Immature natural killer cell (primary cell): ENCODE measurements around the gene C19orf38. TPM values are rescaled to one million over a fixed set of nuclear protein-coding genes. Genes with fewer than 3 reads are reported as not detected.
"Not testable (repeated sequence)": the region's sequence is repeated elsewhere in the genome, so short reads cannot be mapped to it uniquely, and the experiment has no call there.

Experiments used
- DNase-seq, 3 donors: peaks; one replicate each; pipeline ENCODE4 v3.0.0; 2022; ENCODE audit warnings: mixed read lengths in 1 of 3
- H3K27ac Mint-ChIP-seq, 6 donors: one replicate each; pipeline ENCODE4 v1.8.0; 2020; ENCODE audit warnings: mixed read lengths in 6 of 6, mild to moderate bottlenecking in 5 of 6, inconsistent platforms in 4 of 6, moderate library complexity in 3 of 6
- H3K27me3 Mint-ChIP-seq, 3 donors: one replicate each; pipeline ENCODE4 v1.8.0; 2020 to 2021; ENCODE audit warnings: low read depth in 3 of 3, mild to moderate bottlenecking in 3 of 3, mixed read lengths in 3 of 3, moderate library complexity in 3 of 3, inconsistent platforms in 1 of 3
- H3K36me3 Mint-ChIP-seq, 3 donors: one replicate each; pipeline ENCODE4 v1.8.0; 2020; ENCODE audit warnings: mixed read lengths in 3 of 3, inconsistent platforms in 2 of 3, mild to moderate bottlenecking in 2 of 3
- H3K4me1 Mint-ChIP-seq, 2 donors: one replicate each; pipeline ENCODE4 v1.8.0; 2020; ENCODE audit warnings: inconsistent platforms in 2 of 2, mild to moderate bottlenecking in 2 of 2, mixed read lengths in 2 of 2, moderate library complexity in 1 of 2
- H3K4me3 Mint-ChIP-seq, 5 donors: one replicate each; pipeline ENCODE4 v1.8.0; 2020; ENCODE audit warnings: mild to moderate bottlenecking in 5 of 5, mixed read lengths in 5 of 5, inconsistent platforms in 3 of 5, moderate library complexity in 3 of 5
- H3K9me3 Mint-ChIP-seq, 6 donors: one replicate each; pipeline ENCODE4 v1.8.0; 2020; ENCODE audit warnings: mild to moderate bottlenecking in 6 of 6, mixed read lengths in 6 of 6, inconsistent platforms in 4 of 6, moderate library complexity in 3 of 6
- polyA plus RNA-seq, 3 donors: library from polyadenylated mRNA; unstranded; fragments of 300-500 nt; fragmentation: Illumina TruSeq; gene quantifications; one replicate each; pipeline ENCODE4 v1.2.3, GENCODE V29; 2021

Gene C19orf38
- polyA plus RNA-seq, 3 donors from 2014 or later: 1.2 to 5.6 (median 3.3) TPM

- peaks cover 4 to 15% (median 14%) of the 10 kb centered on the region in 3 donors for H3K27me3 Mint-ChIP-seq
- H3K9me3 Mint-ChIP-seq: no peaks in the 10 kb centered on the region
- peaks cover 4 to 11% (median 8%) of the 10 kb centered on the region in 3 donors for H3K36me3 Mint-ChIP-seq
- peak overlapping the region in 2 of 6 donors; percentile 5 to 73 for H3K27ac Mint-ChIP-seq
- no peak for DNase-seq
- H3K4me3 Mint-ChIP-seq: no peak overlapping the region
- H3K4me1 Mint-ChIP-seq: no peaks in the 10 kb centered on the region
These were observed 18.2 kb upstream of the C19orf38 start for GRCh38 chr19:10829967-10830366.

- H3K9me3 Mint-ChIP-seq: no peaks in the 10 kb centered on the region
- H3K4me1 Mint-ChIP-seq: peaks cover under 1 to 2% of the 10 kb centered on the region in 2 donors
- H3K36me3 Mint-ChIP-seq: peaks cover 4 to 12% (median 6%) of the 10 kb centered on the region in 3 donors
- DNase-seq: no peak
- no peak overlapping the region for H3K4me3 Mint-ChIP-seq
- H3K27me3 Mint-ChIP-seq: peaks cover 5 to 15% (median 14%) of the 10 kb centered on the region in 3 donors
- peak overlapping the region in 3 of 6 donors; percentile 5 to 34 (median 11) for H3K27ac Mint-ChIP-seq
These were observed 17.8 kb upstream of the C19orf38 start for GRCh38 chr19:10830370-10830769.

DNA sequence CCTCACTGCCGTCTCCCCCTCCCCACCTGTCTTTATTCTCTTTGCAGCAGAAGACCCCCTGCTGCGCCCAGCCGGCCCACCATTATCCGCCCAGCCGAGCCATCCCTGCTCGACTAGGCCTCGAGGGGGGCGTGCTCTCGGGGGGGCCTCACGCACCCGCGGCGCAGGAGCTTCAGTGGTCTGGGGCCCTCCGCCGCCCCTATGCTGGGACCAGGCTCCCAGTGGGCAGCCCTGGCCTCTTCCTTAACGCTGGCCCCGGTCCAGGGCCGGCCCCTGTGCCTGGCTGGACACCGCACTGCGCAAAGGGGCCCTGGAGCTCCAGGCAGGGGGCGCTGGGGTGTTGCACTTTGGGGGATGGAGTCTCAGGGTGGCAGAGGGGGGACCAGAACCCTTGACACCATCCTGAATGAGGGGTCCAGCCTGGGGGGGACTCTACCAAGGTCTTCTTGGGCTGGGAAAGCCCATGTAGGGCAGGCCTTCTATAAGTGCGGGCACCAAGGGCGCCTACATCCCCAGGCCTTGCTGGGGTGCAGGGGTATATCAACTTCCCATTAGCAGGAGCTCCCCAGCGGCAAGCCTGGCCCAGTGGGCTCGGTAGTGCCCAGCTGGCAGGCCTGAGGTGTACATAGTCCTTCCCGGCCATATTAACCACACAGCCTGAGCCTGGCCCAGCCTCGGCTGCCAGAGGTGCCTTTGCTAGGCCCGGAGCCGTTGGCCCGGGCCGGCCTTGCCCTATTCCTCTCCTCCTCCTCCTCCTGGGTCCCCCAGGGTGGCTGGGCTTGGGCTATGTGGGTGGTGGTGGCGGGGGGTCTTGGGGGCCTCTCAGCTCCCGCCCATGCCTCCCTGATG lies 17.1 kb upstream of the C19orf38 start:
- Mint-ChIP-seq H3K27me3 (peaks cover 11 to 21% (median 19%) of the 10 kb centered on the region in 3 donors), H3K4me1 (peaks cover 4 to 9% of the 10 kb centered on the region in 2 donors), H3K4me3 (no peak overlapping the region), H3K36me3 (peaks cover 4 to 11% (median 4%) of the 10 kb centered on the region in 3 donors), H3K27ac (no peak overlapping the region), H3K9me3 (no peaks in the 10 kb centered on the region)
- no peak for DNase-seq

GRCh38 chr19:10831987-10832938 lies 16.0 kb upstream of the C19orf38 start:
- Mint-ChIP-seq H3K4me1 (peaks cover 13 to 19% of the 10 kb centered on the region in 2 donors), H3K36me3 (peaks cover under 1 to 6% (median 4%) of the 10 kb centered on the region in 3 donors), H3K4me3 (no peak overlapping the region), H3K27me3 (peaks cover 15 to 30% (median 30%) of the 10 kb centered on the region in 3 donors), H3K27ac (peak overlapping the region in 2 of 6 donors; percentile 16 to 79), H3K9me3 (no peaks in the 10 kb centered on the region)
- DNase-seq: no peak

DNA sequence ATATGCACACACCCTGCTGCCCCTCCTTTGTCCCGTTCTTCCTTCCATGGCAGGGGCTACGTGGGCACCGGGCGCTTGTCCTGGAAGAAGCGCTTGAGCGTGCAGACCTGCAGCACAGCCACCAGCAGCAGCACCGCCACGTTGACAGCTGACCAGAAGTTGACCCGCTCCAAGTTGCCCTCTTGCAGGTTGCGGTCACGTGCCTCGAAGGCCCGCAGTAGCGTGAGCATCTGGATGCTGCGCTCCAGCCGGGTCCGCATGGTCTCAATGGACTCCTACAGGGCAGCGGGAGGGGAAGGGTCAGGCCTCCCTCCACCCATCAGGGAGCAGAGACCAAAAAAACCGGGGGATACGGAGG lies 15.3 kb upstream of the C19orf38 start:
- H3K4me3 Mint-ChIP-seq: no peak overlapping the region
- no peak for DNase-seq
- peaks cover 13 to 19% of the 10 kb centered on the region in 2 donors for H3K4me1 Mint-ChIP-seq
- H3K9me3 Mint-ChIP-seq: no peaks in the 10 kb centered on the region
- peaks cover 0 to 4% (median 3%) of the 10 kb centered on the region in 3 donors for H3K36me3 Mint-ChIP-seq
- H3K27me3 Mint-ChIP-seq: peaks cover 15 to 33% (median 30%) of the 10 kb centered on the region in 3 donors
- H3K27ac Mint-ChIP-seq: peak overlapping the region in 4 of 6 donors; percentile 36 to 69 (median 51)

- Mint-ChIP-seq H3K27ac (peak overlapping the region; percentile 98 to 100 (median 100)), H3K4me1 (peaks cover 13 to 19% of the 10 kb centered on the region in 2 donors), H3K9me3 (no peaks in the 10 kb centered on the region), H3K27me3 (peaks cover 14 to 33% (median 28%) of the 10 kb centered on the region in 3 donors), H3K4me3 (peak overlapping the region; percentile 95 to 99 (median 97)), H3K36me3 (peaks cover 0 to 4% (median 3%) of the 10 kb centered on the region in 3 donors)
- DNase-seq: peak in 1 of 3 donors; percentile 17
These were observed 13.0 kb upstream of the C19orf38 start for GRCh38 chr19:10835089-10835753.

- Mint-ChIP-seq H3K4me3 (peak within 1 kb of the TSS; percentile 95 to 99 (median 97)), H3K36me3 (peaks cover 0 to 4% (median 3%) of the 10 kb centered on the region in 3 donors), H3K9me3 (no peaks in the 10 kb centered on the region), H3K27me3 (peaks cover 14 to 33% (median 28%) of the 10 kb centered on the region in 3 donors), H3K27ac (peak within 1 kb of the TSS; percentile 98 to 100 (median 100)), H3K4me1 (peaks cover 13 to 19% of the 10 kb centered on the region in 2 donors)
- DNase-seq: peak; percentile 95 to 96 (median 96)
These were observed 12.3 kb upstream of the C19orf38 start, which contains the start of gene TMED1 for GRCh38 chr19:10835754-10836478. TMED1 (minus strand) TSS chr19:10836212; CDS start chr19:10836191, 21 bp downstream.

DNA sequence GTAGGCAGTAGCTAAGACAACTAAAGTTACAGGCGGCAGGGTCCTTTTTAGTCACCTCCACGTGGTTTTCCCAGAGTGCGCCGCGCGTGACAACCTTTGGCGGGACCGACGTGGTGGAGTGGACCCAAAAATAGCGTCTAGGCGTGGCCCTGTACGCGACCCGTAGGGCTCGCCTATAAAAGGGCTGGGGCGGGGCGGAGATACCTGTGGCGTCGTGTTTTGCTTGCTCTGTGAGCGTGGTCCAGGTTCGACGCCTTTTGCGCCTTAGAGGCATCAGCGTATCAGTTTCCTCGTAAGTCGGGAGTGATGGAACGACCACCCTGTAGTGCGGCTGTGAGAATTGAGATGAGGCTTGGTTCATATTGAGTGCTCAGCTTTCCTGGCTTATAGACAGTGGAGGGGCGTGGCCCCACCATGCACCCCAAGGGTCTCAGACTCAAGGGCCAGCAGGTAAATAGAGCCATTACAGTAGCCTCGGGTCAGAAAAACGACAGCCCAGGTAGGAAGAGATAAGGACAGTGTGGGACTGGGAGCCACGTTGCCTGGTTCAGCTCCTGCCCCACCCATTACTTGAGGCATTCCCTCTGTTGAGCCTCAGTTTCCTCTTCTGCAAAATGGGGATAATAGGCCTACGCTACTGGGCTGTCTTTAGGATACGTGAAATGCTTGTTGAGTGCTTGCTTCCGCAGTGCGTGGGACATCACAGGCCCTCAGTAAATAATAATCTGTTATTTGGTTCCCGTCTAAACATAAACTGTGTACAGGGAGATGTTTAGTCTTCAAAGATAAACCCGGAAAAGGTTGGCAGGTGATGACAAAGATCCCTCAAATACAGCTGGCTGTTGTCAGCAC lies 11.5 kb upstream of the C19orf38 start:
- Mint-ChIP-seq H3K4me1 (peaks cover 13 to 19% of the 10 kb centered on the region in 2 donors), H3K27me3 (peaks cover 14 to 31% (median 28%) of the 10 kb centered on the region in 3 donors), H3K4me3 (peak overlapping the region; percentile 95 to 99 (median 97)), H3K36me3 (peaks cover 0 to 4% (median 3%) of the 10 kb centered on the region in 3 donors), H3K27ac (peak overlapping the region; percentile 98 to 100 (median 100)), H3K9me3 (no peaks in the 10 kb centered on the region)
- no peak for DNase-seq

- peaks cover 13 to 19% of the 10 kb centered on the region in 2 donors for H3K4me1 Mint-ChIP-seq
These were observed 10.6 kb upstream of the C19orf38 start for GRCh38 chr19:10837649-10838048.

DNA sequence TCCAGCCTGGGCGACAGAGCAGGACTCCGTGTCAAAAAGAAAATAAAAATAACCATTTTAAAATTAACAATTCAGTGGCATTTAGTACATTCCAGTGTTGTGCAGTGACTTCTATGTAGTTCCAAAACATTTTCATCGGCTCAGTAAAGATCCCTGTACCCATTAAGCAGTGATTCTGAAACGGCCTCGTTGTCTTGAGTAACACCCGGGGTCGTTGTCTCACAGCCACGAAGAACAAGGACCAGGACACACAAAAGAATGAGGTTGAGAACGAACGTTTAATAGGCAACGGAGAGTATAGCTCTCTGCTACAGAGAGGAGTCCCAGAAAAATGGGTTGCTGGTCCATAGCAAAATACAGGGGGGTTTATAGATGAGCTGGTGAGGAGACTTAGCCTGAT lies 9.8 kb upstream of the C19orf38 start:
- no peaks in the 10 kb centered on the region for H3K9me3 Mint-ChIP-seq
- H3K27ac Mint-ChIP-seq: no peak overlapping the region
- peaks cover 13 to 19% of the 10 kb centered on the region in 2 donors for H3K4me1 Mint-ChIP-seq
- DNase-seq: no peak
- H3K4me3 Mint-ChIP-seq: no peak overlapping the region
- H3K27me3 Mint-ChIP-seq: peaks cover 14 to 24% (median 23%) of the 10 kb centered on the region in 3 donors
- peaks cover 0 to 4% (median 3%) of the 10 kb centered on the region in 3 donors for H3K36me3 Mint-ChIP-seq

More at GRCh38 chr19:10837649-10838048, 10.6 kb upstream of the C19orf38 start:
- H3K9me3 Mint-ChIP-seq, DNase-seq, H3K36me3 Mint-ChIP-seq, H3K27ac Mint-ChIP-seq, H3K4me3 Mint-ChIP-seq: not testable (repeated sequence)
- peaks cover 14 to 28% (median 26%) of the 10 kb centered on the region in 3 donors for H3K27me3 Mint-ChIP-seq

DNA sequence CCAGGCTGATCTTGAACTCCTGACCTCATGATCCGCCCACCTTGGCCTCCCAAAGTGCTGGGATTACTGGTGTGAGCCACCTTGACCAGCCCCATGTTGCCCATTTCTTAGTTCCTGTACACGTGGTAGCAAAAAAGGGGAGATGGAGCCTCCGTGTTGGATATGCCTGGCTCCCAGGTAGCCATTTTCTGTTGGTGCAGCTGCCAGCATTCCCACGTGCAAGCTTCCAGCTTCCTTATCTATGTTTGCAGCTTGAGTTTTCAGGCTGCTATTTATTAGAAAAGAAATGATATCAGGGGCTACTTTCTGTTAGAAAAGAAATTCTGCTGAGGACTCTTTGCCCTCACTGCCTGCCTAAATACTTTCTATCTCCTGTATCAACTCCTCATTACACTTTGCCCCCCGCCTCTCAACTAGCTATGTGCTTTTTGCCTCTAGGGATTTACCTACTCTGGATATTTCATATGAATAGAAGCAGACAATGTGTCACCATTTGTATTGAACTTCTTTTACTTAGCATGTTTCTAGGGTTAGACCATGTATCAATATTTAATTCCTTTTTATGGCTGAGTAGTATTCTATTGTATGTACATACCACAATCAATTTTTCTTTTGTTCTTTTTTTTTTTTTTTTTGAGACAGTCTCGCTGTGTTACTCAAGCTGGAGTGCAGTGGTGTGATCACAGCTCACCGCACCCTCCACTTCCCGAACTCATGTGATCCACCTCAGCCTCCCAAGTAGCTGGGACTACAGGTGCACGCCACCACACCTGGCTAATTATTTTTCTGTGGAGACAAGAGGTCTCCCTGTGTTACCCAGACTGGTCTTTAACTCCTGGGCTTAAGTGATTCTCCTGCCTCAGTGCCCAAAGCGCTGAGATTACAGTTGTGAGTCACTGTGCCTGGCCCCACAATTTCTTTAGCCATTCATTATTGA lies 8.8 kb upstream of the C19orf38 start:
- Mint-ChIP-seq H3K27me3 (peaks cover 14 to 24% (median 18%) of the 10 kb centered on the region in 3 donors), H3K4me1 (peaks cover 13 to 19% of the 10 kb centered on the region in 2 donors), H3K27ac (no peak overlapping the region), H3K36me3 (peaks cover 0 to 4% (median 3%) of the 10 kb centered on the region in 3 donors), H3K4me3 (no peak overlapping the region), H3K9me3 (no peaks in the 10 kb centered on the region)
- DNase-seq: no peak
